Stimulated activated CD8-positive, alpha-beta memory T cell treated with anti-CD3 and anti-CD28 coated beads, Interleukin-7, amount 100 ng/mL, for 24 hours (primary cell): Measurements from ENCODE around the gene NUP133.
"Not testable (repeated sequence)": the region's sequence is repeated elsewhere in the genome, so short reads cannot be mapped to it uniquely, and the experiment has no call there.

Experiments
- DNase-seq: peaks from one replicate; pipeline ENCODE4 v3.0.0-alpha.2; 2020; ENCODE audit warnings: low read depth

NUP133 gene

GRCh38 chr1:229507951-229508822, at the start of gene NUP133:
NUP133 (minus strand) TSS chr1:229508341; CDS start chr1:229508249, 92 bp downstream.
- peak; percentile 99 for DNase-seq

DNA sequence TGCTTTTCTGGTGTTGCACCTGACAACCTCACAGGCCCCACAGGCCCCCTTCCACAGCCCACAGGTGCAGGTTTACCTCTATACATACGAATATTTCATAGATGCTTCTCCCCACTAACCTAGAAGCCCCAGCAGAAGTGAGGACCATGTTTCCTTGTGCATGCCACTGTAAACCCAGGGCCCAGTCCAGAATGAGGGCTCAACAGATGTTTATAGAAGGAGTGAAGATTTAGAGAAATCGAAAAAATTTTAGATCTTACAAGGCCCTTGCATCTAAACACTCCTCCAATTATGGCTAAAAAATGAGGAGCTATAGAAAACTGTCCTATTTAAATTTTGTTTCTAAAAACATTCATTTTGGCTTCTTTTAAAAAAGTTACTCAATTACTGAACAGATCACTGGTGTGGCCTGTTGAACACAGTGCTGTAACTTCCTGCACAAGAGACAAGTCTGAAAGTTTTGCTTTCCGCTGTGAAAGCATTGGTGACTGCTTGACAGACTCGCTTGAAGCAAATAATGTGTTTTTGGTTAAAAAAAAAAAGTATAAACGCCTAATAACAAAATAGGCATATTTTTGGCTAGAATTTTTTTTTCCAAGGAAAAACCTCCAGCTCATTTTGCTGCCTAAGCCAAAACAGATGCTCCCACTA, 49.2 kb upstream of the NUP133 start:
- DNase-seq: no peak

- DNase-seq: no peak
Measured at GRCh38 chr1:229554886-229555621, 46.9 kb upstream of the NUP133 start.

- DNase-seq: no peak
Measured at GRCh38 chr1:229553621-229554130, 45.5 kb upstream of the NUP133 start.

GRCh38 chr1:229552732-229553131, 44.6 kb upstream of the NUP133 start:
- DNase-seq: no peak

GRCh38 chr1:229550812-229551567, 42.8 kb upstream of the NUP133 start:
- no peak for DNase-seq

- no peak for DNase-seq
Measured at GRCh38 chr1:229547542-229547941, 39.4 kb upstream of the NUP133 start.

DNA sequence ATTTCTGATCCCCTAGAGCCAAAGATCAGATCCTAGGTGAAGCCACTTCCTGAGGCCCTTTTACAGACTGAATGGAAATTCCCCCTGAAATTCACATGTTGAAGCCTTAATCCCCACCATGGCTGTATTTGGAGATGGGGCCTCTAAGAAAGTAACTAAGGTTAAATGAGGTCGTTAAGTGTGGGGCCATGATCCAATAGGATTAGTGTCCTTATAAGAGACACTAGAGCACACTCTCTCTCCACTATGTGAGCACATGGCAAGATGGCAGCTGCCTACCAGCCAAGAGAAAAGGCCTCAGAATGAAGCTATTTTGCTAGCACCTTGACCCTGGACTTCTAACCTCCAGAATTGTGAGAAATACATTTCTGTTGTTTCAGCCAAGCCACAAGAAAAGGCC, 36.4 kb upstream of the NUP133 start:
- no peak for DNase-seq

- DNase-seq: no peak
Measured at GRCh38 chr1:229539863-229540506, 31.8 kb upstream of the NUP133 start.

- no peak for DNase-seq
Measured at GRCh38 chr1:229538945-229539344, 30.8 kb upstream of the NUP133 start.

- no peak for DNase-seq
Measured at GRCh38 chr1:229537894-229538293, 29.8 kb upstream of the NUP133 start.

GRCh38 chr1:229536982-229537381, 28.8 kb upstream of the NUP133 start:
- DNase-seq: no peak

GRCh38 chr1:229535230-229535629, 27.1 kb upstream of the NUP133 start:
- no peak for DNase-seq

DNA sequence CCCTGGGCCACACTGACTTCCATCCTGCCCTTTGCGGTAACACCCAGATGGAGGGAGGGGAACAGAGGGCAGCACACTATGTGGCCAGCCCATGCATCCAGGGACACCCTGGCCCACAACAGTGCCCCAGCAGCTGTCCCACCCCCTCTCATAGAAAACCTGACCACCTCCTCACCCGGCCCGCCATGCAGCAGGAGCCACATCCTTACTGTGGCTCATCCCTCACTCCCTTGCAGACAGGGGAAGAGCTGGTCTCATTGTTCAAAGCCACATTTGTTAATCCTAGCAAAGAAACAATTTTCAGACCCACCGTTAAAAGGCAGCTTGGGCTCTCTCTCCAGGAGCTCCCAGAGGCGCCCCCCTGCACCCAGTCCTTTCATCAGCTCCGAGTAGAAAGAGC, 23.2 kb upstream of the NUP133 start:
- DNase-seq: no peak

- no peak for DNase-seq
Measured at GRCh38 chr1:229529639-229530038, 21.5 kb upstream of the NUP133 start.

DNA sequence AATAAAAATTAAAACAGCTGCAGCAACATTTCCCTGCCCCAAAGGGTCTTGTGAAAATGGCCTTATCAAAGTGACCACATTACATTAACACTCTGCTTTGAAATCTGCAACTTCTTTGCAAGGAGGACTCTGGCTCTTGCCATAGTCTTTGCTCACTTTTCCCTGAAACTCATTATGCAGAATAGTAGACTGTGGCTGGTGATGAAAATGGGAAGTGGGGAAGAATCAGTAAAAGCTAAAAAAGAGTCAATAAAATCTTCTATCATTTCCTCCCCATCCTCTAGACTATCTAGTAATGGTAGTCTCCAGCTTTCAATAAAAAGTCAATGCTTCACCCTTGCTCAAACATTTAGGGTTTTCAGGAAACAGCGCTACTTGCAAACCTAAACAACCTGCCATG, 18.6 kb upstream of the NUP133 start:
- no peak for DNase-seq

- DNase-seq: no peak
Measured at GRCh38 chr1:229523052-229523451, 14.9 kb upstream of the NUP133 start.

DNA sequence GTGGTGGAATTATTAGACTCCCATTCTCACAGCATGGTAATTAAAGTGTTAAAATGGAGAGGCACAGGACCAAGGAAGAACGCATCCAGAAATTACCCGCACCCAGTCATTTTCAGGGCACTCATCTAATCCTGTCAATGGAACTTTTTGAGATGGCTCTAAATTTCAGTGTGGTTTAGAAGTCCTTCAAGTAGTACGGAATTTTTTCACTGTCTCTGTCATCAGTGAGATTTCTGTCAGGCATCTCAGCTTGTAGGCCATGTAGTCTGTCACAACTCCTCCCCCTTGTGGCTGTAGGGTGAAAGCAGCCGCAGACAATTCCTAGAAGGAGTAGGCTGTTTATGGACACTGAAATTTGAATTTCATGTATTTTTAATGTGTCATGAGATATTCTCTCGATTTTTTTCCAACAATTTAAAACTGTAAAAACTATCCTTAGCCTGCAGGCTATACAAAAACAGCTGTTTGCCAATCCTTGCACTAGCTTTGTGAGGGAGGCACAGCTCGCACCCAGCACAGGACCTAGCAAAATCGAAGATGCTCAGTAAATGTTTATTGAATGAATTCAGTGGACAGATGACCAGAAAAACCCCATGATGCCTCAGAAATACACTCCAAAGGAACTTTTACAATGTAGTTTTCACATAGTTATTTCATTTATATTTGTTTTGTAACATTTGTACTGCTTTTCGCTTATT, 6.6 kb upstream of the NUP133 start:
- DNase-seq: no peak

- not testable (repeated sequence) for DNase-seq
Measured at GRCh38 chr1:229511625-229512024, 3.5 kb upstream of the NUP133 start.

- DNase-seq: not testable (repeated sequence)
Measured at GRCh38 chr1:229511201-229511600, 3.1 kb upstream of the NUP133 start.

DNA sequence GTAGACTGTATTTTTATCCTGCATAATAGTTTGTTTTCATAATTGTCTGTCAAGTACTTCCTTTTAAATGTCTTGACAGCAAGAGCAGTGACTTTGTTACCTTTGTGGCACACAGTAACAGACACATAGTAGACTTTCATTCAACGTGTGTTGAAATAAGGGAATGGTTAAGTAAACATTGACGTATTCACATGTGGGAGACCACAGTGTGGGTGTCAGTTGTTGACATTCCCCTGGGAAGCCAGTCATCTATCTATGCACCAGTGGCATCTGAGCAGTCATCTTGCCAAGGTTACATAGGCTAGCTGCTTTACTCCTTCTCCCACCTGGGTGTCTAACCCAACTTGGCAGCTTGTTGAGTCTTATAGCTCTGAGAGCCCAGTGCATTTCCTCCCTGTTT, 1.4 kb upstream of the NUP133 start:
- no peak for DNase-seq
